Measurements from ENCODE around the gene CCDC8. TPM values are rescaled to one million over a fixed set of nuclear protein-coding genes. Genes with fewer than 3 reads are reported as not detected.
A peak's percentile ranks its signal among the peaks of the same experiment; 100 is the strongest.

Gene CCDC8
- polyA plus RNA-seq, 1 experiment: 7.7 TPM

DNA sequence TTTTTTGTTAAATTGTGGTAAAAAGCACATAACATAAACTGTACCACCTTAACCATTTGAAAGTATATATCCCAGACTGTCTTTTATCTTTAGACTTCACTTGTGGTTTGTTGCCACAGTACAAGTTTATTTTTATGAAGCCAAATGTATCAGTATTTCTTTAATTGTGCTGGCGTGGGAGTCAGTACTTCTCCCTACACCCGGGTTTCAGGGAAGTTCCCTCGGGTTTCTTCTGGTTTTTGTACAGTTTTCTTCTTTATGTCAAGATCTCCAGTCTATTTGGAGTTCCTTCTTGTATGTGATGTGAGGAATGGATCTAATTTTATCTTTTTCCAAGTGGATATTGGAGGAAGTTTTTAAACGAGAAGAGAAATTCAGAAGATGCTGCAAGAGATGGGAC is 20.5 kb downstream of the CCDC8 start:
- ChIA-PET POLR2A (interaction anchor here (0.8 kb wide), 1 partner anchor 35 kb away, joined by 20 read pairs; no protein-coding TSS in a partner anchor), CTCF (interaction anchor here (0.6 to 6.0 kb wide), 9 partner anchors 10 to 144 kb away, joined by 3 to 90 read pairs (median 7); no protein-coding TSS in a partner anchor)
- no peak overlapping the region for H3K4me3 ChIP-seq (ENCODE audit: low read depth, low read length)
- no peaks in the 10 kb centered on the region for H3K27me3 ChIP-seq (ENCODE audit: control insufficient read depth, insufficient read depth, low read length)
- no peak for DNase-seq (ENCODE audit: low read depth)
- H3K36me3 ChIP-seq (ENCODE audit: control insufficient read depth, insufficient read depth, low read length): peaks cover 23% of the 10 kb centered on the region
- TF ChIP-seq, protein P1, sequence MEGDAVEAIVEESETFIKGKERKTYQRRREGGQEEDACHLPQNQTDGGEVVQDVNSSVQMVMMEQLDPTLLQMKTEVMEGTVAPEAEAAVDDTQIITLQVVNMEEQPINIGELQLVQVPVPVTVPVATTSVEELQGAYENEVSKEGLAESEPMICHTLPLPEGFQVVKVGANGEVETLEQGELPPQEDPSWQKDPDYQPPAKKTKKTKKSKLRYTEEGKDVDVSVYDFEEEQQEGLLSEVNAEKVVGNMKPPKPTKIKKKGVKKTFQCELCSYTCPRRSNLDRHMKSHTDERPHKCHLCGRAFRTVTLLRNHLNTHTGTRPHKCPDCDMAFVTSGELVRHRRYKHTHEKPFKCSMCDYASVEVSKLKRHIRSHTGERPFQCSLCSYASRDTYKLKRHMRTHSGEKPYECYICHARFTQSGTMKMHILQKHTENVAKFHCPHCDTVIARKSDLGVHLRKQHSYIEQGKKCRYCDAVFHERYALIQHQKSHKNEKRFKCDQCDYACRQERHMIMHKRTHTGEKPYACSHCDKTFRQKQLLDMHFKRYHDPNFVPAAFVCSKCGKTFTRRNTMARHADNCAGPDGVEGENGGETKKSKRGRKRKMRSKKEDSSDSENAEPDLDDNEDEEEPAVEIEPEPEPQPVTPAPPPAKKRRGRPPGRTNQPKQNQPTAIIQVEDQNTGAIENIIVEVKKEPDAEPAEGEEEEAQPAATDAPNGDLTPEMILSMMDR (IDR thresholded peaks at IDR 0.05; ENCODE audit: insufficient read depth, low read depth, low read length): no peak

DNA sequence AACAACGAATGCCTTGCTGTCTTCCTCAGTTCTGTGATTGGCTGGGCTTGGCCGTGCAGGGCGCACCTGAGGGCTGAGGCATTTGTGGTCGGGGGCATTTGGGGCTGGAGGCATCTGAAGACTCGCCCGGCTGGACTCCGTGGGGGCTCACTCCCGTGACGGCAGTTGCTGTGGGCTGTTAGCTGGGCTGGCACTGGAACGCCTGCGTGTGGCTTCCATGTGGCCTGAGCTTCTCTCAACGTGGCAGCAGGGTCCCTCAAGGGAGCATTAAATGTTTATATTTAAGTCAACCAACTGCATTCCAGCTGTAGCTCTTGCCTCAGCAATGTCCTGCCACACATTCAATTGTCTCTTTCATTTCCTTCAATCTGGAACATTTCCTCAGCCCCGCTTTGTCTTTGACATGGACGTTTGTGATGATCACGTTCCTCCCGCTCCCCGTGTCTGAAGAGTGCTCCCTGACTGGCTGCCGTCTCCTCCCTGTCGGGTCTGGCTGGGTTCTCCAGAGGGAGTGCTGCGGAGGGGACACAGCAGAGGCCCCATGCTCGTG is 21.0 kb downstream of the CCDC8 start:
- ChIA-PET POLR2A (interaction anchor here (0.6 to 0.8 kb wide), 2 partner anchors 34 to 88 kb away, joined by 5 to 20 read pairs; no protein-coding TSS in a partner anchor), CTCF (interaction anchor here (0.6 to 6.0 kb wide), 12 partner anchors 9 to 144 kb away, joined by 3 to 78 read pairs (median 4); no protein-coding TSS in a partner anchor)
- Histone ChIP-seq H3K27me3 (ENCODE audit: control insufficient read depth, insufficient read depth, low read length) (no peaks in the 10 kb centered on the region), H3K4me3 (ENCODE audit: low read depth, low read length) (no peak overlapping the region), H3K36me3 (ENCODE audit: control insufficient read depth, insufficient read depth, low read length) (peaks cover 26% of the 10 kb centered on the region)
- TF ChIP-seq, protein P1 (IDR thresholded peaks at IDR 0.05; ENCODE audit: insufficient read depth, low read depth, low read length): no peak
- DNase-seq (ENCODE audit: low read depth): peak; percentile 18

DNA sequence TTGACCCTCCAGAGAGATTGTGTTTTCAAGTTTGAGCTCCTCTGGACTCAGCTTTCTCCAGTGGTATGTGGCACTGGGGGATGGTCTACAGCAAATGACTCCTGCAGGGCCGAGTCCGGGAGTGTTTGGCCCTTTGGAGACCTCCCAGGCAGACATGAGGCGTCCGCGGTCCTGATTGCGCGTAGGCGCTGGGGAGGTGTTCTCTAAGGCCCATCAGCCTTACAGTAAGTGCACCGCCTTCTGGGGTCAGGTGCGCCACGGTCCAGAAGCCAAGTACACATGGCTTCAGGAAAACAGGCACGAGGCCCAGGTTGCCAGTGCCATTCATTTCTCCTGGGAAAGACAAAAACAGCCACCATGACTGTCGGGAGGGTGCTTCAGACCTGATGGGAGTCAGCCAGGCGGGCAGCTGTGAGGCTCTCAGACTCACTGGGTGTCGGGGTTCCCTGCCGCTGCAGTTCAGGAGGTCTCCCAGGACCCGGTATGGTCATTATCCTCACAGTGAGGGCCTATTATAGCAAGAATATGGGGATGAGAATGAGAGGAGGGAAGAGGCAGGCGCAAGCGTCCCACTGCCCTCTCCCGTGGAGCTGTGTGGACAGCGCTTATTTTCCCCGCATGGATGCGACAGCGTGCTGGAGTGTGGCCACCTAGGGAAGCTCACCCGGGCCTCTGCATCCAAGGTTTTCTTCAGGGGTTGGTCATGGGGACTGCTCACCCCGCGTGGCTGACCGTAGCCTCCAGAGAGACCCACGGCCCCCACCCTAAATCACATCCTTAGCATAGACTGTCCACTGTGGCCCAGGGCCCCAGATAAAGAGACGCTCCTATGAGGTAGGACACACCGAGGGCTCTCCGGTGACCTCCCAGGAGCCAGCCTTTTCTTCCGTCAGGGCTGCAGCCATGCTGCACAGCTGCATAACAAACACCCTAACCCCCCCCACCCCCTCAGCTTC is 21.8 kb downstream of the CCDC8 start:
- ChIA-PET POLR2A (interaction anchor here (0.6 to 0.8 kb wide), 2 partner anchors 34 to 88 kb away, joined by 5 to 20 read pairs; no protein-coding TSS in a partner anchor), CTCF (interaction anchor here (0.8 to 6.0 kb wide), 12 partner anchors 8 to 122 kb away, joined by 3 to 78 read pairs (median 4); no protein-coding TSS in a partner anchor)
- no peaks in the 10 kb centered on the region for H3K27me3 ChIP-seq (ENCODE audit: control insufficient read depth, insufficient read depth, low read length)
- H3K36me3 ChIP-seq (ENCODE audit: control insufficient read depth, insufficient read depth, low read length): peaks cover 30% of the 10 kb centered on the region
- TF ChIP-seq, protein P1 (IDR thresholded peaks at IDR 0.05; ENCODE audit: insufficient read depth, low read depth, low read length): no peak
- no peak overlapping the region for H3K4me3 ChIP-seq (ENCODE audit: low read depth, low read length)
- no peak for DNase-seq (ENCODE audit: low read depth)

DNA sequence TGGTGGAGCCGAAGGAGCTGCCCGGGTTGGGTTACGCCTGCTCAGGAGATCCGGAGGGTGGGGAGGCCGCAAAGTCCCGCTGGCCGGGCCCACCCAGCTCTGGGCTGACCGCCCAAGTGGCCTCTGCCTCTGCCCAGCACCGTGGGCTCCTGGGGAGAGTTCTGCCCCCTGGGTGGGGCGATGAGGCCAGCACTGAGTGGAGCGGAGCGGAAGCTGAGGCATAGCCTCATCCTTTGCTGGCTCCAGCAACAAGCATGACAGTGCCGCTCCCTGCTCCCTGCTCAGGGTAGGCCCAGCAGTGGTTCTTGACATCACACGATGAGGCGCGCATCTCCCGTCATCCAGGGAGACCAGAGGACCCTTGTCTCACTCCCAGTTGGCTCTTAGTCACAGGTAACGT is 22.5 kb downstream of the CCDC8 start:
- DNase-seq (ENCODE audit: low read depth): no peak
- ChIA-PET POLR2A (no interaction called here), CTCF (interaction anchor here (0.7 to 6.0 kb wide), 7 partner anchors 12 to 120 kb away, joined by 3 to 78 read pairs (median 4); no protein-coding TSS in a partner anchor)
- no peak overlapping the region for H3K4me3 ChIP-seq (ENCODE audit: low read depth, low read length)
- no peaks in the 10 kb centered on the region for H3K27me3 ChIP-seq (ENCODE audit: control insufficient read depth, insufficient read depth, low read length)
- peaks cover 32% of the 10 kb centered on the region for H3K36me3 ChIP-seq (ENCODE audit: control insufficient read depth, insufficient read depth, low read length)
- TF ChIP-seq, protein P1 (IDR thresholded peaks at IDR 0.05; ENCODE audit: insufficient read depth, low read depth, low read length): no peak
